SKM-1 treated with dmso at 0.1 percent for 144 hours (cell line): ENCODE results near the gene JRKL.

ENCODE experiments used
- DNase-seq: peaks from one replicate; lab custom pipeline; 2025; ENCODE audit not compliant: unreplicated experiment; lab: John Stamatoyannopoulos, UW

The JRKL gene

GRCh38 chr11:96389720-96390487, at the start of gene JRKL, which contains the start of gene CCDC82:
Gene JRKL, plus strand, starts transcription at chr11:96390013. Its CDS starts 637 bp downstream, at chr11:96390650.
Gene CCDC82, minus strand, starts transcription at chr11:96389912. Its CDS starts 5,165 bp downstream, at chr11:96384747.
- peak; percentile 90 for DNase-seq

DNA sequence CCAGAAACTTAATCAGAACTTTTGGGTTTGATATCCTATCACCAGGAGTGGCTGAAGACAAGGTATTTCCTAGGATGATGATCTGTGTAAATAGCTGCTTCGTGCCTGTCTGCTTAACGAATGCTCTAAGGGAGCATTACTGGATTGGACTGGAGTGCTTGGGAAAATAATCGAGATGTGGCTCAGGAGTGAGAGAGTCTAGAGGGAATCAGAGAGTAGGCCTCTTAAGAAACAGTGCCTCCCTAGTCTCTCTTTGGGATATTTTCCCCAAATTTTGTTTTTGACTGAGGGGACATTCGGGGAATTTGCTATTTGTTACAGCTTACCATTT, 49.3 kb upstream of the JRKL start:
- DNase-seq: no peak

- no peak for DNase-seq
Observed at GRCh38 chr11:96341211-96342013, 48.4 kb upstream of the JRKL start.

DNA sequence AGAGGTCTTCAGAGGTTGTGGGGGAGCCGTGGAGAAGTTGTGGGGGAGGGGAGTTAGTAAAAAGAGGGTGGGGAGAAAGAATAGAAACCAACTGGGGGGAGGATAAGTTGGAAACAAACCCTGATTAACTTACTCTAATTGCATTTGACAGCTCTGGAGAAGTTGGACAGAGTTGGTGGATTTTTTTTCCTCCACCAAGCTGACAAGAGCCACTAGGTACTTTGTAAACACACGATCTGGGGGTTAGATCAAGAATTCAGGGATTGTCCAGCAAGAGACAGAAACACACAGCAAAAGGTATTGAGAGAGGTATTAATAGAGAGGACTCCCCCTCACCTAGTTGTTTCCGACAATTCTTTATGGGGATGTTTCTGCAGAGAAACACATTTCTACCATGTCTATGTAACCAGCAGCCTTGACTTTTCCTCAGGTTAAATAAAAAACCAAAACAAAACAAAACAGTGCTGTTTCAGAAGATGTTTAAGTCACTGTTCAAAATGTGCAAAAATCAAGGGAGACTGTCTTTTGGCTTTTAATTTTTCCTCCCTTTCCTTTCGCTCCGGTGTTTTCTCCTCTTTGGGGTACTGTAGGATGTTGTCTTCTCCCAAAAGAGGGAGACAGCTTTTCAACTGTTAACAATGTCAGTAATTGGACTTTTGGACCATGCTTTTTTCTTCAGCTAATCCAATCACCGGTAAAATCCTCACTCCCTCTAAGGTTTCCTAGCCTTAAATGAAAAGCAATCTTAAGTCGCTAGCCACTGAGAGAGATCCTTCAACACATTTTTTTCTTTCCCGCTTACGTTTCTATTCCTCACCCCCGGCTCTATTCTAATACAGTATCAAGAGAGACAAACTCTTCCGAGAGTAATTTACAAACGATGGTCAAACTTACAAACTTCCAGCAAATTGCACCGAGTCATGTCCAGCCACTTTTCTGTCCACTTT, 47.5 kb upstream of the JRKL start:
- no peak for DNase-seq

DNA sequence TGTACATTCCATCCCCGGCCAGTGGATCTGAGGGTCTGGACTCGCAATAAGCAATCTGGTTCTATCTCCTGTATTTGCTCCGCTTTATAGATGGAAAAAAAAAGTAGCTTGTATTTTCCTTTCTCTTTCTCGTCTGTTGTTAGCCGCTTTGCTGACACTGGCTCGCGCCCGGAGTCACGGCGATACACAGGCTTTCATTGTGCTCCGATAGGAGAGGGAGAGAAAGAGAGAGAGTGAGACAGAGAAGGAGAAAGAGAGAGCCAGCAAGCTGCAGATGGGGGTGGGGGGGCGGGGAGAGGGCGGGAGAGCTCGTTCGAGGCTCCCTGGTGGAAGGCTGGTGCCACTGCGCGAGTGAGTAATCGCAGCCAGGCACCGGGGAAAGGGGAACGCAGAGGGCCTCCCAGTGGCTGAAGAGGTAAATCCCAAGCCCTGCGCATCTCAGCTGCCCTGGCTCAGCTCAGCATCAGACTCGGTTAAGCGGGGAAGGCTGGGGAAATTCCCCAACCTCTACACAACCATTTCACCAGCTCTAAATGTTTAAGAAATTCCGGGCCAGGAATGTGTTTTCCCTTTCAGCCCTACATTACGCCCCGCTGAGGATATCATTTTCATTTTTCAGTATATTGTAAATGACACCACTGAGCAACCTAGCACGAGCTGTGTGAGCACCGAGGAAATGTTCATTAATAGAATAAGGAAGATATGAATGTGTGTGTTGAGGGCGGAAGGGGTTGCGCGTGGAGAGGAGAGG, 46.7 kb upstream of the JRKL start, which contains the start of gene MAML2:
Gene MAML2 (minus strand): TSS at position 235 of the 751 bp plus-strand sequence. CDS start 1,300 bp downstream, outside the sequence.
- peak; percentile 88 for DNase-seq

DNA sequence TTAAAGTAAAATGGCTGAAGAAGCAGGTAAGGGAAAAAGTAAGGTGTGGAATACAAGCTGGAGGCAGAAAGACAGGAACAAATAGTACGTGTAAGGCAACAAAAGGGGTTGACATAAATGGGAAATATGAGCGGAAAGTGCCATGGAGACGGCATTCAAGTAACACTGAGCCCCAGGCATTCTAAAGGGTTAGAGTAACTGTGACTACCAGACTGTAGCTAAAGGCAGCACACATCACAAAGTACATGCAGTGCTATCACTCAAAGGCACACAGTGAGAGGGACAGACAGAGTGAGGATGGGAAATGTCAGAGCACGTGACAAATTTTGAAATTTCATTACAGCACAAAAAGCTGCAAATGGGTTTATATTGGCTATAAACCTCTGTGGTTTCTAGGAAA, 33.0 kb upstream of the JRKL start:
- no peak for DNase-seq

GRCh38 chr11:96357794-96358193, 32.0 kb upstream of the JRKL start:
- DNase-seq: no peak

DNA sequence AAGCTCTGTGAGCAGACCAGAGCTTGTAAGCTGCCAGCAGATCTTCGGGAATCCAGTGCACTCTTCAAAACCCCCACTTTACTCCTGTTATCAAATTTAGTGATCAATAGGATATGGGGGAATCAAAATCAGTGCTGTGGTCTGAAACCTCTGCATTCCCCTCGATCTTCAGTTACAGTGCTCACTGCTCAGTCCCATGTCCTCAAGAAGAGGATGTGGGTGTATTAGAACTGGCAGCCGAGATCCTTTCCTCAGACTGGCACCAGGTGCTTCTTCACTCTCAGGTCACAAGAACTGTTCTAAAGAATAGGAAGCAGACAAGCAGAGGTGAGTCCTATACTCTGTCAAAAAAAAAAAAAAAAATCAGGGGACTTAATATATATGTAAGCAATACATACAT, 31.5 kb upstream of the JRKL start:
- no peak for DNase-seq

DNA sequence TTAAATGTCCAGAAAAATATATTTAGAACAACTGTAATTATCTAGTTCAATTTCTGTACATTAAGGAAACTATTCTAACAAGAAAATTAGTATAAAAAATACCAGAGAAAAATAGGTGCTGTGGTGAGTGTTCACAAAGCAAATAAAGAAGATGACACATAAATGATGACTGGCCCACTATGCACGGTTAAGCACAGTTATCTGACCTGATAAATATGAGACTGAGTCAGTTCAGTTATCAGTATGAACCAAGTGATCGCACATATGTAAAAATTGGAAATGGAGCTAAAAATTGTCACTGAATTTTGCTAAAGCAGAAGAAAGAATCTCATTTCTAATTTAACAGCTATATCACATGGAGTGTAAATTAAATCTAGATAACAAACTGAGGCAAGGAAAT, 28.0 kb upstream of the JRKL start:
- no peak for DNase-seq

- no peak for DNase-seq
Observed at GRCh38 chr11:96365493-96365892, 24.3 kb upstream of the JRKL start.

DNA sequence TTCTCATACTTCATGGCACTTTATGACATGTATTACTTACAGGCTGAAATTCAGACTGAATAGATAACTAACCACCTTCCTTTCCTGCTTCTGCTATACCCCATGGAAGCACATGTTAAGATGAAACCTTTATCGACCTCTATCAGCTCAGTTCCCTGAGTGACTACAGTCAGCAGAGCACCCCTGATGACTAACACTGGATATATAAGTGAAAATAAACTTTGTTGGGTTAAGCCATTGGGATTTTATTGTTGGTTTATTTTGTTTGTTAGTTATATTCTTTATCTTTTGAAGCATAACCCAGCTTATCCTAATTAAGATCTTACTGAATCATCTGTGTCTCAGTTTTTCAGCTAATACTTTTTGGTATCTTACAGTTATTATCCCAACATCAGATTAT, 23.8 kb upstream of the JRKL start:
- DNase-seq: no peak

DNA sequence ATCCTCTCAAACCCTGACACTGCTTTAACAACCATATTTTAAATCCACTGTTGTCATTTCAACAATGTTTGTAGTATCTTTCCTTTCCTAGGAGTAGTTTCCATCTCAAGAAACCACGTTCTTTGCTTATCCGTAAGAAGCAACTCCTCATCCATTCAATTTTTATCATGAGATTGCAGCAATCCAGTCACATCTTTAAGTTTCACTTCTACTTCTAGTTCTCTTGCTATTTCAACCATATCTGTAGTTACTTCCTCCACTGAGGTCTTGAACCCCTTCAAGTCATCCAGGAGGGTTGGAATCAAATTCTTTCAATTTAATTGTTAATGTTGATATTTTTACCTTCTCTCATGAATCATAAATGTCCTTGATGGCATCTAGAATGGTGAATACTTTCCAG, 22.5 kb upstream of the JRKL start:
- DNase-seq: peak; percentile 9

DNA sequence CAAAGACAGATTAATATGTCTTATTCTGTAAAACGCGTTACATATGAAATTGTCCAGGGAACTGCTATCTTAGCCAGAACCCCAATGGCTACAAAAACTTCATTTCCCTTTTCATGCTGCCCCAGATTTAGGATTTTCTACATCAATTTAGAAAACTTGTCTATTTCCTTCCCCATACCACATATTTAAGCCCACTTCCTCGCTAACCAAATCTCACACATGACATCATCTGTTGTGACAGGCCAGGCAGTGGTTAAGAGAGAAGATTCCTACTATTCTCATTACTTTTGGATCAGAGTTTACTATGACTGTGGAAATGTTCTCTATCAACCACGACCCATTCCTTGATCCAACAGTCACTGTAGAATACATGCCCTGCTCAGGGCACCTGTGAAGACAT, 16.0 kb upstream of the JRKL start:
- no peak for DNase-seq

- DNase-seq: no peak
Observed at GRCh38 chr11:96376796-96377195, 13.0 kb upstream of the JRKL start.

DNA sequence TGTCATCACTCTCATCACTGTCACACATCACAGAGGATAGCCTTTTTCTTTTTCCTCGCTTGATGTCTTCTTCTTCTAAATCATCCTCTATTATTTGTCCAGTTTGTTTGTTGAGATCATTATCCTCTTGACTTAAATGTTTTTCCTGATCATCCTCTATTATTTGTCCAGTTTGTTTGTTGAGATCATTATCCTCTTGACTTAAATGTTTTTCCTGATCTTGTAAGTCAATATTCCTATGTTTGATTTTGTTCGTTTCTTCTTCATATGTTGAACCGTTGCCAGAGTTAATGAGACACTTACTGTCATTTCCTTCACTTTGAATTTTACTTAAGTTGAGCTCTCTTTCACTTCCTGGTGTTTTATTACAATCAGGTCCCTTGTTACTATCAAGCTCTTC, 5.7 kb upstream of the JRKL start:
- no peak for DNase-seq

DNA sequence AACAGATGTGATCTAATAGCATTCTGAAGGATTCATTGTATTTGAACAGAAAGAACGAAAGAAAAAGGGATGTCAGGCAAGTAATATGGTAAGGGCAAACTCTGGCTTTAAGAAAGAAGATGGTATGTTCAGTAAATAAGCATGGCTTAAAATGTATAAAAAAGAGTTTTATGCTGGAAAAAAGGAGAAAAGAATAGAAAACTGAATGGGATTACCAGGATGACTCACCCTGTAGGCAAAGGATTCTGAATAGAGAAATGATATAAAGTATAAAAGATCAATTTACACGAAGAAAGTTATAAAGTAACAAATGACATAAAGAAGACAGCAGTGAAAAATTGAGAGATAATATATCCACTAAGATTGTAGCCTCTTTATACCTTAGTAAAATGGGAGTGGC, 4.6 kb upstream of the JRKL start:
- DNase-seq: no peak

GRCh38 chr11:96388891-96389719, 708 bp upstream of the JRKL start:
- DNase-seq: peak; percentile 45

- no peak for DNase-seq
Observed at GRCh38 chr11:96390488-96390792, 627 bp downstream of the JRKL start.

GRCh38 chr11:96391698-96392307, 2.0 kb downstream of the JRKL start:
- DNase-seq: no peak
